Activated B cell treated with CpG ODN at 0.5 μM for 24 hours (primary cell): ENCODE measurements around the gene RAP2A. TPM values are rescaled to one million over a fixed set of nuclear protein-coding genes. Genes with fewer than 3 reads are reported as not detected.

ENCODE experiments used
- ATAC-seq: fragments of 200-7000 bp; cut with Tn5 transposase; one replicate; pipeline ENCODE4 v1.10.0; 2021; ENCODE audit warnings: low read depth, mild to moderate bottlenecking, moderate library complexity
- CTCF ChIA-PET: fragments of 350-600 bp; sonication (Branson Sonifier 250); formaldehyde crosslinking; loops from one replicate; lab custom pipeline; 2021; ENCODE audit warnings: antibody characterized with exemption; lab: Charles Lee
- POLR2A ChIA-PET: fragments of 350-600 bp; sonication (Branson Sonifier 250); formaldehyde crosslinking; loops from one replicate; lab custom pipeline; 2021; ENCODE audit warnings: antibody characterized with exemption; lab: Charles Lee
- DNase-seq: peaks from one replicate; pipeline ENCODE4 v3.0.0; 2022
- H3K27ac Mint-ChIP-seq: one replicate; pipeline ENCODE4 v1.8.0; 2020; ENCODE audit warnings: mixed read lengths
- H3K27me3 Mint-ChIP-seq: one replicate; pipeline ENCODE4 v1.8.0; 2021; ENCODE audit warnings: mixed read lengths
- H3K36me3 Mint-ChIP-seq: one replicate; pipeline ENCODE4 v1.8.0; 2021; ENCODE audit warnings: low read depth, mixed read lengths
- H3K4me1 Mint-ChIP-seq: one replicate; pipeline ENCODE4 v1.8.0; 2021; ENCODE audit warnings: mixed read lengths
- H3K4me3 Mint-ChIP-seq: one replicate; pipeline ENCODE4 v1.8.0; 2020; ENCODE audit warnings: mild to moderate bottlenecking, mixed read lengths
- H3K9me3 Mint-ChIP-seq: one replicate; pipeline ENCODE4 v1.8.0; 2020; ENCODE audit warnings: mixed read lengths
- intact Hi-C: fragments of 100-400 bp; cut with micrococcal nuclease; formaldehyde crosslinking; loops from one replicate; pipeline ENCODE4 v1.15.1; 2024
- total RNA-seq: library from RNA; stranded (reverse); gene quantifications from 2 replicates; pipeline ENCODE4 v1.2.3, GENCODE V29; 2022
- TF ChIP-seq, protein P1 (sequence below): fragments of 200-600 bp; IDR thresholded peaks from one replicate; pipeline ENCODE4 v1.8.0; 2022; ENCODE audit warnings: antibody characterized with exemption, mild to moderate bottlenecking

The RAP2A gene
- total RNA-seq, 1 donor from 2014 or later: 29.8 TPM

DNA sequence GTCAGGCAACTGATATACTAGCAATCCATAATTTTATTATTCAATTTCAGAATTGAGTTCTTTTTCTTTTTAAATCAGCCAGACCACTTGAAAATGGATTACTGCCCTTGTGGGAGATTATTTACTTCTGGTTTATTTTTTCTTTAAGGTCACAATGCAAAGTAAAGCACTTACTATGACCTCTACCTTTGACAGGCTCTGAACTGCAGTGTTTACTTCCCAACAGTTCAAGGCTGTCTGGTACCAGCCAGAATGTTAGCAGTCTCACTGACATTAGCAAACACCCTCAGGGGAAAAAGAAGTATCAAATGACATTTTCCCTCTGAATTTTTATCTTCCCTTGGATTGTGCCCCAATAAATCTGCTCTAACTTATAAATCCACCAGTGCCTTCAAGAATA is 57.5 kb downstream of the RAP2A start:
- Mint-ChIP-seq H3K27ac (no peak overlapping the region), H3K9me3 (peaks cover 7% of the 10 kb centered on the region), H3K27me3 (no peaks in the 10 kb centered on the region), H3K4me1 (no peaks in the 10 kb centered on the region), H3K36me3 (no peaks in the 10 kb centered on the region), H3K4me3 (no peak overlapping the region)
- DNase-seq (no peak), ATAC-seq (no peak)
- CTCF ChIA-PET: no interaction called here
- intact Hi-C loops: no loop called here
- TF ChIP-seq, protein P1, sequence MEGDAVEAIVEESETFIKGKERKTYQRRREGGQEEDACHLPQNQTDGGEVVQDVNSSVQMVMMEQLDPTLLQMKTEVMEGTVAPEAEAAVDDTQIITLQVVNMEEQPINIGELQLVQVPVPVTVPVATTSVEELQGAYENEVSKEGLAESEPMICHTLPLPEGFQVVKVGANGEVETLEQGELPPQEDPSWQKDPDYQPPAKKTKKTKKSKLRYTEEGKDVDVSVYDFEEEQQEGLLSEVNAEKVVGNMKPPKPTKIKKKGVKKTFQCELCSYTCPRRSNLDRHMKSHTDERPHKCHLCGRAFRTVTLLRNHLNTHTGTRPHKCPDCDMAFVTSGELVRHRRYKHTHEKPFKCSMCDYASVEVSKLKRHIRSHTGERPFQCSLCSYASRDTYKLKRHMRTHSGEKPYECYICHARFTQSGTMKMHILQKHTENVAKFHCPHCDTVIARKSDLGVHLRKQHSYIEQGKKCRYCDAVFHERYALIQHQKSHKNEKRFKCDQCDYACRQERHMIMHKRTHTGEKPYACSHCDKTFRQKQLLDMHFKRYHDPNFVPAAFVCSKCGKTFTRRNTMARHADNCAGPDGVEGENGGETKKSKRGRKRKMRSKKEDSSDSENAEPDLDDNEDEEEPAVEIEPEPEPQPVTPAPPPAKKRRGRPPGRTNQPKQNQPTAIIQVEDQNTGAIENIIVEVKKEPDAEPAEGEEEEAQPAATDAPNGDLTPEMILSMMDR: no peak
- POLR2A ChIA-PET: no interaction called here

DNA sequence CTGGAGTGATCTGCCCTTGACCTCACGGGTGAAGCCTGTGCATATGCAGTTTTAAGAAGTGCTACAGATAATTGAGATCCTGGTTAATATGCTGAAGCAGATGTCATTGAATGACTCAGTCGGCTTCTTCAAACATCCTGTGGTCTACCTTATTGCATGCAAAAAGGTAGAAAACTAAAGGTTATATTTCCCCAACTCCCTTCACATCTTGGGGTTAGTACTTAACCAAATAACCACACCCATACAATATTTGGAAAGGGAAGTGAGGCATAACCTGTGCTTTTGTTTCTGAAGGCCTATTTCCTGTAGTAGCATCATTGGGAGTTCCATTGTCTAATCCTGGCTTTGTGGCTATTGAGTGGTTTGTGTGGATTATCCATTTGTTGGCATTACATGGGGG is 58.3 kb downstream of the RAP2A start:
- H3K27ac Mint-ChIP-seq: no peak overlapping the region
- DNase-seq (no peak), ATAC-seq (no peak)
- H3K4me1 Mint-ChIP-seq: no peaks in the 10 kb centered on the region
- no peaks in the 10 kb centered on the region for H3K36me3 Mint-ChIP-seq
- intact Hi-C loops: no loop called here
- ChIA-PET CTCF (no interaction called here), POLR2A (no interaction called here)
- no peak overlapping the region for H3K4me3 Mint-ChIP-seq
- no peaks in the 10 kb centered on the region for H3K27me3 Mint-ChIP-seq
- TF ChIP-seq, protein P1: no peak
- peaks cover 7% of the 10 kb centered on the region for H3K9me3 Mint-ChIP-seq

DNA sequence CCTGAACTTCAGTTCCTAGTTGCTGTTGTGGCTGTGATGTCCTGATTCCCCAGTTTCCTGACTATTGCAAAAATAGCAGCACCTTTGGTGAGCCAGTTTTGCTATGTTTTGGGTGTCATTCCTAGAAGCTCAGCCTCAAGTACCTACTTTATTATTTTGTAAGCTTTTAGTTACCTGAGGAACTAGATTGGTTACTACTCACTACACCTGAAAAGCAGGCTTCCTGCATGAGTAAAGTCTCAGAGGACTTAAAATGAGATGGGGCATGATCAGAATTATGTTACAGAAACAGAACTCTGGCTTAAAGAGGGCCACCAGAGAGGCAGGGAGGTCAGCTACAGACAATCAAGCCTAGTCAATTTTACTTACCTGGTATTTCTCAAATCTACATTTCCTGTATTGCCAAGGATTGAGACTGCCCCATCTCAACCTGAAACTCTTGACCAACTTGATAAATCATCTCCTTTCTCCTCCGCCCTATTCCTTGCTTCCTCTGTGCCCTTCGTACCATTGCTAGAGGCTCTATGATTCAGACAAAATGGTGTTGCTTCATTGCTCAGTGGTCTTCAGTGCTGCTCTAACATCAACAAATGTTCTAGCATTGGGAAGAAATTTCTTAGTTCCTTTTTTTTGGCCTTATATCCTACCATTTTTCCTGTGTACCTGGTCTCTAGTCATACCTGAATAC is 58.9 kb downstream of the RAP2A start:
- ChIA-PET CTCF (no interaction called here), POLR2A (no interaction called here)
- intact Hi-C loops: no loop called here
- no peak overlapping the region for H3K4me3 Mint-ChIP-seq
- H3K36me3 Mint-ChIP-seq: no peaks in the 10 kb centered on the region
- ATAC-seq (no peak), DNase-seq (no peak)
- TF ChIP-seq, protein P1: no peak
- H3K4me1 Mint-ChIP-seq: no peaks in the 10 kb centered on the region
- H3K27me3 Mint-ChIP-seq: peaks cover 2% of the 10 kb centered on the region
- peaks cover 7% of the 10 kb centered on the region for H3K9me3 Mint-ChIP-seq
- no peak overlapping the region for H3K27ac Mint-ChIP-seq

DNA sequence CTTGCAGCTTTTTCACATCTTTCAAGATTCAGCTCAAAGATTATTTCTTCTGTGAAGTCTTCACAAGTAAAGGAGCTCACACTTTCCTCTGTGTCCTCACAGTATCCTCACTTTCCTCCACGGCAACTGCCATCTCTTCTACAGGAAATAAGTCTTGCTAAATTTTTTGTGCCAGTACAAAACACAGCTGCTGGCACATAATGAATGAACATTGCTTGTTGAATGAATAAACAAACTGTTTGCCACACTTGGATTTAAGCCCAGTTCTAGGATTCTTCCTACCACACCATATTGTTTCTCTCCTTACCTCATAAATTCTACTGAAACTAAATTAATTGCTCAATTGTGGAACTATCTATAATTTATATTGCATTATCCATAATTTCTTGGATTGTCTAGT is 59.5 kb downstream of the RAP2A start:
- ATAC-seq (no peak), DNase-seq (no peak)
- POLR2A ChIA-PET: no interaction called here
- Mint-ChIP-seq H3K27ac (no peak overlapping the region), H3K9me3 (peaks cover 7% of the 10 kb centered on the region), H3K36me3 (no peaks in the 10 kb centered on the region), H3K4me3 (no peak overlapping the region), H3K4me1 (no peaks in the 10 kb centered on the region), H3K27me3 (peaks cover 5% of the 10 kb centered on the region)
- TF ChIP-seq, protein P1: no peak
- CTCF ChIA-PET: no interaction called here
- intact Hi-C loops: no loop called here

DNA sequence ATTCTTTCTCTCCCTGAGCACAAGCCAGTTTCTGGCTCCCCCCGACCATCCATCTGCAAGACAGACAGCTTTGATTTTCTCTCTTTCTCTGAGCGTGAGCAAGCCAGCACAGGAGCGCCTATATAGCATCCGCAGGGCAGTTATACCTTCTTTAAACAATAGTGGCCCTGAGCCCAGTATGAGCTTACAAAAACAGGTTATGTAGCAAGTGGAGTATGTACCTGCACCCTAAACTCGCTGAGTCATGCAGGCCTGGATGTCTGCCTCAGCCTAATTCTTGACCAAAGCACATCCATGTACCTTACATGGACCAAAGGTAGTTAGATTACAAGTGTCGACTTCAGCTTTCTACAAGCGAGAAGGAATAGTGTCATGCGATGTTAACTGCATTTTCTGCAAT is 61.7 kb downstream of the RAP2A start:
- peaks cover 5% of the 10 kb centered on the region for H3K27me3 Mint-ChIP-seq
- H3K36me3 Mint-ChIP-seq: no peaks in the 10 kb centered on the region
- no peaks in the 10 kb centered on the region for H3K4me1 Mint-ChIP-seq
- ChIA-PET POLR2A (no interaction called here), CTCF (no interaction called here)
- TF ChIP-seq, protein P1: no peak
- no peak for DNase-seq
- intact Hi-C loops: no loop called here
- no peak for ATAC-seq
- no peak overlapping the region for H3K4me3 Mint-ChIP-seq
- H3K9me3 Mint-ChIP-seq: peaks cover 7% of the 10 kb centered on the region
- H3K27ac Mint-ChIP-seq: no peak overlapping the region
